Stomach (tissue), 9 donors: ENCODE measurements around the gene ZNRF3. TPM values are rescaled to one million over a fixed set of nuclear protein-coding genes. Genes with fewer than 3 reads are reported as not detected.

Experiments used
- DNase-seq, 2 donors: peaks; one replicate each; pipeline versions ENCODE4 v3.0.0 to v3.0.0-alpha.2; 2013 to 2019
- H3K27ac ChIP-seq, 5 donors: fragments of 200-600 bp in 4 of 5; sonication (generic) in 4 of 5; one replicate each; pipeline ENCODE4 v1.5.1; 2013 to 2019; ENCODE audit warnings: mild to moderate bottlenecking in 1 of 5, moderate library complexity in 1 of 5
- H3K27me3 ChIP-seq, 3 donors: fragments of 200-600 bp; sonication (generic); one replicate each; pipeline ENCODE4 v1.5.1; 2017 to 2019; ENCODE audit warnings: mixed run types in 1 of 3
- H3K36me3 ChIP-seq, 4 donors: fragments of 200-600 bp; sonication (generic); 1 replicate in 3 of 4; 2 replicates in 1 of 4; pipeline ENCODE4 v1.5.1; 2016 to 2019
- H3K4me1 ChIP-seq, 4 donors: fragments of 200-600 bp; sonication (generic); one replicate each; pipeline ENCODE4 v1.5.1; 2016 to 2019
- H3K4me3 ChIP-seq, 4 donors: fragments of 200-600 bp; sonication (generic) in 3 of 4; one replicate each; pipeline ENCODE4 v1.5.1; 2016 to 2019; ENCODE audit warnings: mild to moderate bottlenecking in 1 of 4
- H3K9me3 ChIP-seq, 4 donors: fragments of 200-600 bp; sonication (generic); one replicate each; pipeline ENCODE4 v1.5.1; 2016 to 2019
- EP300 ChIP-seq: sonication (generic); formaldehyde crosslinking; IDR thresholded peaks from one replicate; pipeline ENCODE4 v1.6.1; 2017; ENCODE audit warnings: antibody characterized with exemption
- POLR2A ChIP-seq, 4 donors: fragments of 450-650 bp; IDR thresholded peaks; one replicate each; pipeline ENCODE4 v1.6.1; 2016; ENCODE audit warnings: antibody characterized with exemption in 4 of 4, control low read depth in 2 of 4, mild to moderate bottlenecking in 1 of 4, moderate library complexity in 1 of 4
- POLR2AphosphoS5 ChIP-seq, 3 donors: sonication (generic); formaldehyde crosslinking; IDR thresholded peaks; one replicate each; pipeline ENCODE4 v1.6.1; 2016; ENCODE audit warnings: antibody characterized with exemption in 3 of 3
- WGBS, 5 donors: extraction: QIAGEN DNeasy Blood & Tissue Kit in 3 of 5; methylation state at CpG; one replicate each; pipeline versions ENCODE4 v1.1.5 to v1.1.7; 2013 to 2018; 5-methylcytosine and 5-hydroxymethylcytosine counted together
- intact Hi-C: fragments of 100-400 bp; cut with DNase I; formaldehyde crosslinking; loops from one replicate; pipeline ENCODE4 v1.15.1; 2023; ENCODE audit warnings: low total_unique reads
- polyA plus RNA-seq, 3 donors: library from polyadenylated mRNA; stranded (reverse); fragments of 200-250 nt; gene quantifications; one replicate each; pipeline ENCODE4 v1.2.3, GENCODE V29; 2013
- total RNA-seq, 5 donors: library from RNA; depleted of rRNA; stranded (reverse); fragments of >200 nt; gene quantifications; one replicate each; pipeline versions ENCODE4 v1.1.0 to v1.2.3, GENCODE V29; 2014 to 2016
- TF ChIP-seq, protein P1 (sequence below), 7 experiments: fragments of 450-650 bp in 4 of 7; fragments of 200-600 bp in 3 of 7; sonication (generic) in 3 of 7; IDR thresholded peaks; one replicate each; pipeline ENCODE4 v1.5.1; 2016 to 2019; ENCODE audit warnings: antibody characterized with exemption in 7 of 7, control low read depth in 2 of 7, mild to moderate bottlenecking in 1 of 7
- donor health status: healthy with polysubstance abuse.
- donor health status: Bipolar disorder and iron deficiency.
- donor health status: healthy.

ZNRF3 gene
- total and polyA plus RNA-seq, 8 donors: 1.4 to 52.7 (median 3.6) TPM

GRCh38 chr22:29071261-29072045 lies 188.1 kb downstream of the ZNRF3 start:
- H3K27me3 ChIP-seq: peaks cover 0 to 35% (median 11%) of the 10 kb centered on the region in 3 donors
- DNase-seq: peak; percentile 65 to 89
- no peaks in the 10 kb centered on the region for H3K36me3 ChIP-seq
- whole genome bisulfite sequencing, 5 donors: 1 to 6% (median 3%) methylated on average over 27 to 60 of the region's 60 CpGs
- TF ChIP-seq EP300: no peak
- no peak for TF ChIP-seq POLR2A (IDR thresholded peaks at IDR 0.05)
- no peak for TF ChIP-seq POLR2AphosphoS5 (IDR thresholded peaks at IDR 0.05)
- TF ChIP-seq, protein P1, sequence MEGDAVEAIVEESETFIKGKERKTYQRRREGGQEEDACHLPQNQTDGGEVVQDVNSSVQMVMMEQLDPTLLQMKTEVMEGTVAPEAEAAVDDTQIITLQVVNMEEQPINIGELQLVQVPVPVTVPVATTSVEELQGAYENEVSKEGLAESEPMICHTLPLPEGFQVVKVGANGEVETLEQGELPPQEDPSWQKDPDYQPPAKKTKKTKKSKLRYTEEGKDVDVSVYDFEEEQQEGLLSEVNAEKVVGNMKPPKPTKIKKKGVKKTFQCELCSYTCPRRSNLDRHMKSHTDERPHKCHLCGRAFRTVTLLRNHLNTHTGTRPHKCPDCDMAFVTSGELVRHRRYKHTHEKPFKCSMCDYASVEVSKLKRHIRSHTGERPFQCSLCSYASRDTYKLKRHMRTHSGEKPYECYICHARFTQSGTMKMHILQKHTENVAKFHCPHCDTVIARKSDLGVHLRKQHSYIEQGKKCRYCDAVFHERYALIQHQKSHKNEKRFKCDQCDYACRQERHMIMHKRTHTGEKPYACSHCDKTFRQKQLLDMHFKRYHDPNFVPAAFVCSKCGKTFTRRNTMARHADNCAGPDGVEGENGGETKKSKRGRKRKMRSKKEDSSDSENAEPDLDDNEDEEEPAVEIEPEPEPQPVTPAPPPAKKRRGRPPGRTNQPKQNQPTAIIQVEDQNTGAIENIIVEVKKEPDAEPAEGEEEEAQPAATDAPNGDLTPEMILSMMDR (IDR thresholded peaks at IDR 0.05): no peak
- peaks cover 20 to 39% (median 34%) of the 10 kb centered on the region in 4 donors for H3K4me1 ChIP-seq
- peak overlapping the region in 3 of 5 donors; percentile 17 to 81 (median 23) for H3K27ac ChIP-seq
- H3K4me3 ChIP-seq: peak overlapping the region; percentile 43 to 83 (median 62)
- no peaks in the 10 kb centered on the region for H3K9me3 ChIP-seq
- intact Hi-C loops: no loop called here

DNA sequence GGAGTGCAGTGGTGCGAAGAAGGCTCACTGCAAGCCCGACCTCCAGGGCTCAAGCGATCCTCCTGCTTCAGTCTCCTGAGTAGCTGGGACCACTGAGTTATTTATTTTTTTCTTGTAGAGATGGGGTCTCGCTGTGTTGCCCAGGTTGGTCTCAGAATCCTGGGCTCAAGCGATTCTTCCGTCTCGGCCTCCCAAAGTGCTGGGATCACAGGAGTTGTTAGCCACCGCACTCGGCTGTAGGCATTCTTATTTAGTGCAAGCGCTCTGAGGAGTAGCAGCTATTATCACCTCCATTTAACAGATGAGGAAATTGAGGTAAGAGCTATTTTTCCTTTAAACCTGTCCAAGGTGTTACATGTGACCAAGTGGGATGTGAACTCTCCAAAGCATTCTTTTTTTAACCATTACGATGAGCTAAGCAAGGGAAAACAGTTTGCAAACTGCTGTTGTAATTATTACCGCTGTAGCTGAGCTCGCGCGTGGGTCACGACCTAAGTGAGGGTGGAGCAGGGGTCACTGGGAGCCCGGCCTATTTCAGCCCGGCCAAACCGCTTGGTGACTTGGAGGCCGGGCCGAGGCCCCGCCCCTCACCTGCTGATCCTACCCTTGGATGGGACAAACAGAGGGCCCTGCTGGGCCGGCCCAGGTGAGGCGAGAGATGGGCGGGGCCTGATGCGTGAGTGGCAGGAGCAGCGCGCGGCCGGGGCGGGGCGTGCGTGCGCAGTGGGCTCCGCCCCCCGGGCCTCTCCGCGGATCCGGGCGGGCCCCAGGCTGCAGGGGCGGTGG lies 189.0 kb downstream of the ZNRF3 start:
- Histone ChIP-seq H3K27ac (peak overlapping the region in 1 of 5 donors; percentile 81), H3K36me3 (no peaks in the 10 kb centered on the region), H3K27me3 (peaks cover 0 to 35% (median 11%) of the 10 kb centered on the region in 3 donors), H3K4me3 (peak overlapping the region; percentile 58 to 83 (median 70)), H3K4me1 (peaks cover 20 to 39% (median 34%) of the 10 kb centered on the region in 4 donors), H3K9me3 (no peaks in the 10 kb centered on the region)
- intact Hi-C loops: no loop called here
- WGBS, 5 donors: 22 to 44% (median 27%) methylated on average over 19 to 41 of the region's 41 CpGs
- DNase-seq: peak; percentile 97 to 98
- TF ChIP-seq POLR2AphosphoS5 (IDR thresholded peaks at IDR 0.05): peak in 1 of 3 donors; percentile 34
- no peak for TF ChIP-seq EP300

DNA sequence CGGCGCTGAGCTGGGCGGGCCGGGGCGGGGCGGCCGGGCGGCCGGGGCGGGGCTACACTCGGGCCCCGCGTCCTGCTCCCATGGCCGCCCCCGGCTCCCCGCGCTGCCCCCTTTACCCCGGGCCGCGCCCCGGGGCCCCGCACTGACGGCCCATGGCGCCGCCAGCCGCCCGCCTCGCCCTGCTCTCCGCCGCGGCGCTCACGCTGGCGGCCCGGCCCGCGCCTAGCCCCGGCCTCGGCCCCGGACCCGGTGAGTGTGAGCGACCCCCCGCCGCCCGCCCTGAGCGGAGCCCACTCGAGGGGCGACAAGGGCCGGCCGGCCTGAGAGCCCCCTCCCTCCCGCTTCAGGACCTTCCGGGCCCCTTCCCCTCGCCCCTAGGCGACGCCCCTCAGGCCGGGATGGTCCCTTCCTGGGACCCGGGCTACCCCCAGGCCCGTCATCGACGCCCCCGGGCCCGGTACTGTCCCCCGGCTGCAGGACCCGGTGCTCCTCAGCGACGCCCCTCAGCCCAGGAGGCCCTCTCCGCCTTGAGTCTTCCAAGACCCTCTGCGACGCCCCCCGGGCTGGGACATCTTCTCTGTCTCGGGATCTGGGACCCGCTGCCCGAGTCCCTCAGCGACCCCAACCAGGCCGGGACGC lies 189.7 kb downstream of the ZNRF3 start, which contains the start of gene KREMEN1:
TSS of gene KREMEN1 (plus strand) at position 57 of the 639 bp plus-strand sequence. CDS start at position 153, 96 bp downstream.
- H3K4me1 ChIP-seq: peaks cover 20 to 41% (median 34%) of the 10 kb centered on the region in 4 donors
- peak within 1 kb of the TSS; percentile 78 to 84 (median 80) for H3K27ac ChIP-seq
- WGBS, 5 donors: 0 to 2% (median 1%) methylated on average over 5 to 75 of the region's 76 CpGs
- intact Hi-C loops: no loop called here
- H3K4me3 ChIP-seq: peak within 1 kb of the TSS; percentile 67 to 83 (median 71)
- peaks cover 0 to 35% (median 11%) of the 10 kb centered on the region in 3 donors for H3K27me3 ChIP-seq
- TF ChIP-seq EP300: no peak
- no peak for TF ChIP-seq POLR2A (IDR thresholded peaks at IDR 0.05)
- no peak for TF ChIP-seq POLR2AphosphoS5 (IDR thresholded peaks at IDR 0.05)
- TF ChIP-seq, protein P1 (IDR thresholded peaks at IDR 0.05): no peak
- no peaks in the 10 kb centered on the region for H3K36me3 ChIP-seq
- H3K9me3 ChIP-seq: no peaks in the 10 kb centered on the region
- peak in 1 of 2 donors; percentile 56 for DNase-seq

DNA sequence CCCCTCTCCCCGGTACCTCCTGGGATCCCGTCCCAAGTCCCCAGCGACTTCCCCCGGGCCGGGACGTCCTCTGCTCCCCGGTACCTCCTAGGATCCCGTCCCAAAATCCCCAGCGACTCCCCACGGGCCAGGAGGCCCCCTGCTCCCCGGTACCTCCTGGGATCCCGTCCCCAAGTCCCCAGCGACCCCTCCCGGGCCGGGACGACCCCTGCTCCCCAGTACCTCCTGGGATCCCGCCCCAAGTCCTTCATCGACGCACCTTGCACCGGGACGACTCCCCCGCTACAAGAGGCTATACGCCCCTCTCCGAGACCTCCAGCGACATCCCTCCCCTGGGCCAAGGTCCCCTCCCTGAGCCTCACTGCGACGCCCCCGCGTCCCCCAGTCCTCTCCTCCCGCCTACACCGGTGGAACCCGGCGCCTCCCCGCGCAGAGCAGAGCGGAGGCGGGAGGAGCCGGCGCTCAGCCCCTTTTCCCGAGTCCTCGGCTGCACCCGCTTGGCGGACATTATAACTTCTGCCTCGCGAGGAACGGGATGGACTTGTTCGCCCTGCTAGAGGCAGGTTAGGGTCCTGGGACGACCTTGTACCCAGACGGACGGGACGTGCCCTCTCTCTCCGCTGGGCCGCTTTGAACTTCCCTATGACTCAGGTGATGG lies 190.4 kb downstream of the ZNRF3 start:
- Histone ChIP-seq H3K9me3 (no peaks in the 10 kb centered on the region), H3K36me3 (no peaks in the 10 kb centered on the region), H3K4me3 (peak overlapping the region; percentile 67 to 83 (median 71)), H3K27me3 (peaks cover 0 to 35% (median 11%) of the 10 kb centered on the region in 3 donors), H3K4me1 (peaks cover 20 to 47% (median 35%) of the 10 kb centered on the region in 4 donors), H3K27ac (peak overlapping the region; percentile 78 to 84 (median 80))
- TF ChIP-seq POLR2AphosphoS5 (IDR thresholded peaks at IDR 0.05): no peak
- TF ChIP-seq POLR2A (IDR thresholded peaks at IDR 0.05): no peak
- TF ChIP-seq, protein P1 (IDR thresholded peaks at IDR 0.05): no peak
- TF ChIP-seq EP300: no peak
- peak; percentile 66 to 87 for DNase-seq
- intact Hi-C loops: no loop called here
- WGBS, 5 donors: 1 to 5% (median 2%) methylated on average over 47 to 53 of the region's 53 CpGs
